ENCODE measurements around the gene SLCO2A1. TPM values are rescaled to one million over a fixed set of nuclear protein-coding genes. Genes with fewer than 3 reads are reported as not detected.

SLCO2A1 gene
- total RNA-seq, 1 donor from 2014 or later: 3.7 TPM

- DNase-seq: no peak
Measured at GRCh38 chr3:133884054-133884886, 145.5 kb downstream of the SLCO2A1 start.

- no peak for DNase-seq
Measured at GRCh38 chr3:133883641-133884040, 146.1 kb downstream of the SLCO2A1 start.

- DNase-seq: no peak
Measured at GRCh38 chr3:133882986-133883586, 146.6 kb downstream of the SLCO2A1 start.

GRCh38 chr3:133881939-133882825 lies 147.5 kb downstream of the SLCO2A1 start:
- no peak for DNase-seq

- no peak for DNase-seq
Measured at GRCh38 chr3:133881492-133881891, 148.2 kb downstream of the SLCO2A1 start.

GRCh38 chr3:133880886-133881455 lies 148.8 kb downstream of the SLCO2A1 start:
- no peak for DNase-seq

GRCh38 chr3:133880287-133880686 lies 149.4 kb downstream of the SLCO2A1 start:
- DNase-seq: no peak

- no peak for DNase-seq
Measured at GRCh38 chr3:133878518-133878917, 151.2 kb downstream of the SLCO2A1 start.

Other genes starting within 250 kb of the SLCO2A1 start
- gene SRPRB, start 224.1 kb downstream of the SLCO2A1 start, total RNA-seq: 33.2 TPM
- 1.8 TPM for gene RAB6B, start 134.0 kb downstream of the SLCO2A1 start, total RNA-seq
- gene RYK, start 220.9 kb upstream of the SLCO2A1 start, total RNA-seq: 105 TPM